Stomach smooth muscle (tissue), 2 donors: ENCODE results near the gene ZNF195.
"Not testable (repeated sequence)": the region's sequence is repeated elsewhere in the genome, so short reads cannot be mapped to it uniquely, and the experiment has no call there.

Experiments
- H3K27ac ChIP-seq: one replicate; pipeline ENCODE4 v1.7.0; 2013; ENCODE audit warnings: mild to moderate bottlenecking, low read length, inconsistent platforms
- H3K27me3 ChIP-seq, 2 donors: one replicate each; pipeline ENCODE4 v1.7.0; 2013; ENCODE audit warnings: low read length in 2 of 2; ENCODE audit not compliant: insufficient read depth in 2 of 2, control insufficient read depth in 1 of 2
- H3K36me3 ChIP-seq, 2 donors: one replicate each; pipeline ENCODE4 v1.7.0; 2013; ENCODE audit warnings: low read length in 2 of 2; ENCODE audit not compliant: control insufficient read depth in 2 of 2, insufficient read depth in 2 of 2
- H3K4me1 ChIP-seq: one replicate; pipeline ENCODE4 v1.7.0; 2013; ENCODE audit warnings: low read length; ENCODE audit not compliant: control insufficient read depth, insufficient read depth
- H3K4me3 ChIP-seq, 2 donors: one replicate each; pipeline ENCODE4 v1.7.0; 2013; ENCODE audit warnings: low read length in 2 of 2
- H3K9ac ChIP-seq, 2 donors: one replicate each; pipeline ENCODE4 v1.7.0; 2013; ENCODE audit warnings: low read length in 2 of 2, mild to moderate bottlenecking in 1 of 2
- H3K9me3 ChIP-seq, 2 donors: one replicate each; pipeline ENCODE4 v1.7.0; 2013; ENCODE audit warnings: low read length in 2 of 2; ENCODE audit not compliant: control insufficient read depth in 2 of 2
- donor health status: healthy.
- donor health status: Pancreatic carcinoma.

ZNF195 gene

GRCh38 chr11:3378426-3379423, at the start of gene ZNF195:
Gene ZNF195, minus strand, starts transcription at chr11:3379146. Its CDS starts 106 bp downstream, at chr11:3379040.
- H3K9ac ChIP-seq = peak within 1 kb of the TSS; percentile 83 to 90
- peaks cover 0 to 6% of the 10 kb centered on the region in 2 donors for H3K36me3 ChIP-seq
- H3K9me3 ChIP-seq = no peaks in the 10 kb centered on the region
- H3K27ac ChIP-seq = no peak within 1 kb of the TSS
- H3K27me3 ChIP-seq = no peaks in the 10 kb centered on the region
- H3K4me3 ChIP-seq = peak within 1 kb of the TSS; percentile 86 to 97
- peaks cover 9% of the 10 kb centered on the region for H3K4me1 ChIP-seq

DNA sequence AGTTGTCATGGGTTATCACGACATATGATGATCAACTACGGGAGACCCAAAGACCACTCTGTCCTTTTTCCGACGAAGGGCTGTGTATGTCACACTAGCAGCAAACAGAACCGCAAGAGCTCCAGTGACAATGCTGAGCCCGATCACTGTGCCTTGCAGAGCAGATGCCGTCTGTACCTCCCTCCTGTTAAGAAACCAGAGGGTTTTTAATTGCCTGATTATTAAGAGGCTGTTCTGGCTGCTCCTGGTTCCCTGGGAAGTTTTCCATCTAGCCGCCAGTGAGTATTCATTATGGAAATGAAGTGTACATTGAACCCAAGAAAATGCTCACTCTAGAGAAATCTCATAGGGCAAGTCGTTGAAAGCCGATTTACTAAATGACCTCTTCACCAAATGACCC, 49.1 kb upstream of the ZNF195 start:
- not testable (repeated sequence) for H3K4me1 ChIP-seq, H3K27ac ChIP-seq, H3K27me3 ChIP-seq, H3K9ac ChIP-seq, H3K4me3 ChIP-seq, H3K9me3 ChIP-seq, H3K36me3 ChIP-seq

GRCh38 chr11:3426541-3426940, 47.6 kb upstream of the ZNF195 start:
- H3K9me3 ChIP-seq, H3K27ac ChIP-seq, H3K27me3 ChIP-seq, H3K9ac ChIP-seq, H3K4me3 ChIP-seq, H3K36me3 ChIP-seq: not testable (repeated sequence)
- peaks cover 12% of the 10 kb centered on the region for H3K4me1 ChIP-seq

- not testable (repeated sequence) for H3K4me3 ChIP-seq, H3K36me3 ChIP-seq, H3K27me3 ChIP-seq, H3K27ac ChIP-seq, H3K9me3 ChIP-seq, H3K9ac ChIP-seq
- peaks cover 12% of the 10 kb centered on the region for H3K4me1 ChIP-seq
These were observed 45.0 kb upstream of the ZNF195 start for GRCh38 chr11:3423928-3424327.

DNA sequence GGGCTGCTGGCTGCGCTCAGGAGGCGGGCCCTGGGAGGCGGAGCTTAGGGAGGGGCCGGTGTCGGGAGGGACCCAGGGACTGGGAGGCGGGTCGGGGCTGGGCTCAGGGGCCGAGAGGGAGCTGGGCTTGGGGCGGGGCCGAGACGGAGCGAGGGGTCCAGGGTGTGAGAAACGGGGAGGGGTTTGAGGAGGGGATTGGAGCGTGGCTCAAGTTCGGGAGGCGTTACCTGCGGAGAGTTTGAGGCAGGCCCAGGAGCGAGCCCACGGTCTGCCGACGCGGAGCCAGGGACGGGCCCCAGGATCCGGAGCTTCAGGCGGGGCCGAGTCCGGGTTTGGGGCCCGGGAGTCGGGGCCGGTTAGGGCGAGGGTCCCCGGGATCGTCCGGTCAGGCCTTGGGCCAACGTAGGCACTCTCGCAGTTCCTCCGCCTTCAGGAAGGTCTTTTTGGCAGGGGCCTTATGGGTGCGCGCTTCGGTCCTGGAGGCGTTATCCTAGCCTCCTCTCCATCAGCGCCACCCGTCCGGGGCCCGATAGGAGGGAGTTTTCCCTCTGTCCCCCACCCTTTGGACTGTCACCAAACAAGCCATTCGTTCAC, 44.3 kb upstream of the ZNF195 start:
- H3K27me3 ChIP-seq, H3K36me3 ChIP-seq, H3K9me3 ChIP-seq, H3K27ac ChIP-seq: not testable (repeated sequence)
- Histone ChIP-seq H3K4me3 (peak overlapping the region; percentile 62 to 75), H3K4me1 (peaks cover 12% of the 10 kb centered on the region), H3K9ac (peak overlapping the region; percentile 57 to 68)

DNA sequence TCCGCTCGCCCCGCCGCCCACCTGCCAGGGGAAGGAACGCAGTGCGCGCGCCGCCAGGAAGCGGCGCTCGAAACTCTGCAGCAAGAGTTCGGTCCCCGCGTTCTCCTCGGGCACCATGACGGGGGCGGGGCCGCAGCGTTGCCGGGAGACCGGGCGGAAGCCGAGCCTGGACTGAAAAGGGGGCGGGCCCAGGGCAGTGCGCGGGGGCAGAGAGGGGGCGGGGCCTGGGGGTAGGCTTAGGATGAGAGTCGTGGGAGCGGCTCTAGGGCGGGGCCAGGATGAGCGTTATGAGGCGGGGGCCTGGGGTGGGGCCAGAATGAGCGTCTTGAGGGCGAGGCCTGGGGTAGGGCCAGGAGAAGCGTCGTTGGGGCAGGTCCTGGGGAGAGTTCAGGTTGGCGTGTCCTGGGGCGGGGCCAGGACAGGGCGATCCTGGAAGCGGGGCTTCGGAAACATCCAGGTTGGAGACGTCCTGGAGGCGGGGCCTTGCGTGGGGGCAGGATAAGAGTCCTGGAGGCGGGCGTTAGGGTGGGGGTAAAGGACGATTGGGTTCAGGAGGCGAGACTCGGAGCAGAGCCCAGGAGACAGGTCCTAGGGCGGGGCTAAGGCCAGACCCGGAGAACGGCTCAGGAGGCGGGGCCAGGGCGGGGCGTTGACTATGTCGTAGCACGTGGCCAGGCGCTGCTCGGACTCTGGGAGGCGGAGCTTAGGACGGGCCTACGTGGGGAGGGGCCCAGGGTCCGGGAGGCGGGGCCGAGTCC, 43.6 kb upstream of the ZNF195 start:
- H3K4me1 ChIP-seq = peaks cover 12% of the 10 kb centered on the region
- H3K4me3 ChIP-seq = peak overlapping the region; percentile 58 to 75
- not testable (repeated sequence) for H3K27me3 ChIP-seq, H3K36me3 ChIP-seq, H3K9me3 ChIP-seq
- peak overlapping the region; percentile 49 for H3K27ac ChIP-seq
- H3K9ac ChIP-seq = peak overlapping the region; percentile 55 to 75

DNA sequence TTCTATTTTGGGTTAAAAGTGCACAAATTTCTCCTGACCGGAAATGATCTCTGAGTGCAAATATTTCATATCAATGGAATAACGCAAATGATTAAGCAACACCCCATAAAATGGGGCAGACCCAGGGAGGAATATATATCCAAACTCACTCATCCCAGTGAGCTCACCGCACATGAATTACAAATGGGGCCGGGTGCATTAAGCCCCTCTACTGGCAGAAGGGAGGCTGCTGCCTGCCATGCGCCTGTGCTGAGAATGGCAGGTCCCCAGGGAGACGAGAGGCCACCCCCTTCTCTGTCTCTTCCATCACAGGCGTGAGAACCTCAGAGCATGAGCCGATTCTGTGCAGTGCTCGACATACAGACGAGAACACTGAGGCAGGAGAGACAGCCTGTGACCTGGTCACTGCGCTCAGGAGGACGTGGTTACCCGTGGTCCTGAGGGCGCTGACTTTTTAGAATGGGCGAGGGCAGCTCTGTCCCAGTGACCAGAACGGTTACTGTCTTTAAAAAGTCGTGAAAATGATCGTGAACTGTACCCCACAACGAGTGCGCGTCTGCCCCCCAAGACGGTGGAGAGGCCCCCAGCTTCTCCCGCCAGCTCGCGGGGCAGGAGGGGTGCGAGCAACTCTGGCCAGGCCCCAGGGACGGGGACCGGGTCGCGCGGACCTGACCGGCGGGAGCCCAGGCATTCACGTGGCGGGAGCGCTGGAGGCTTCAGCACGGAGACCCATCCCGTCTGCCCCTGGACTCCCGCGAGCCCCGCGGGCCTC, 42.8 kb upstream of the ZNF195 start:
- Histone ChIP-seq H3K9ac (peak overlapping the region; percentile 5 to 23), H3K4me1 (peaks cover 12% of the 10 kb centered on the region), H3K4me3 (peak overlapping the region; percentile 50 to 75)
- H3K9me3 ChIP-seq, H3K36me3 ChIP-seq, H3K27me3 ChIP-seq, H3K27ac ChIP-seq: not testable (repeated sequence)

DNA sequence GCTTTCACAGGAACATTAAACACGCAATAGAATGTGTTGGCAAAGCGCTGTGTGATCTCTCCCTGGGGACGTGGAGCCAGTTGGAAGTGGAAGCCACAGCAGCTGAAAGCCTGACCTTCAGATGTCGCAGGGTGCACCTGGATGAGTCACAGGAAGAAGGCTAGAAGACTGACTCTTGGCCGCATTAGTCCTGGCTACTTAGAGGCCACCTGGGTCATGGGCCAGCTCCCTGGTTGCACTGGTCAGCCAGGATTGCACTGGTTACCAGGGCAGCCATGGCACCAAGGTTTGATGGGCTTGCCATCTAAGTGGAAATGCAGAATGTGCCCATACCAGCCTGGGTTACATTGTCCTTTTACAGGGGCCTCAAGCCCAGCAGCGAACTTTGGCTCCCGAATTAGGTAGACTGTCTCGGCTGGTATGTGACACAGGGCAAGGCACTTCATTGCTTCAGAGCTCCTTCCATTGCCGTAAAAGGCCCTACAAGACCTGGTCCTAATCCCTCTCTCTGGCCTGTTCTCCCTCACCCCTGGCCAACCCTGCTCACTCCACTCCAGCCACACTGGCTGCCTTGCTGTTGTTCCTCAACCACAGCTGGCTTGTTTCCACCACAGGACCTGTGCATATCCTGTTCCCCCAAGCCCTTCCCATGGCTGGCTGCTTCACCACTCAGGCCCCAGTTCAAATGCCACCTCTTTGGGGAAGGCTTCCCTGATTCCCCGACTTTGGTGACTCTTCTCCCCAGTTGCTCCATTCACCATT, 41.5 kb upstream of the ZNF195 start:
- H3K4me3 ChIP-seq, H3K36me3 ChIP-seq, H3K9me3 ChIP-seq, H3K27me3 ChIP-seq, H3K9ac ChIP-seq, H3K27ac ChIP-seq: not testable (repeated sequence)
- peaks cover 12% of the 10 kb centered on the region for H3K4me1 ChIP-seq

- H3K4me1 ChIP-seq = peaks cover 12% of the 10 kb centered on the region
- H3K27me3 ChIP-seq, H3K4me3 ChIP-seq, H3K9ac ChIP-seq, H3K9me3 ChIP-seq, H3K27ac ChIP-seq, H3K36me3 ChIP-seq: not testable (repeated sequence)
These were observed 40.5 kb upstream of the ZNF195 start for GRCh38 chr11:3419496-3419895.

DNA sequence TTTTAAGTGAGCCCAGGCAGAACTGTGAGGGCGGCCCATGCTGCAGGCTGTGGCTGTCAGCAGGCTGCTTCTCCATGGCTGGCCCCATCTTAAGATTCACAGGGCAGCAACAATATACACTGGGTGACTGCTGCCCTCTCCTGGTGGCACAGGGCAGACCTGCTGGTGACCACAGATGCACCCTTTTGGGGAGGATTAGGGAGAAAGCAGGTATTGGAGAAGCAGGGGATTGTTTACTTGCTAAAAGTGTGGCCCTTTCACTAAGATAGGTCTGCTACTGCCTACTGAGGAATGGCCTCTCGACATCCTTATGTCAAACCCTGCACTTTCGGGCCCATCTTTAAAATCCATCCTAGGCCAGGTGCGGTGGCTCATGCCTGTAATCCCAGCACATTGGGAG, 38.1 kb upstream of the ZNF195 start:
- not testable (repeated sequence) for H3K27me3 ChIP-seq, H3K4me1 ChIP-seq, H3K9ac ChIP-seq, H3K9me3 ChIP-seq, H3K36me3 ChIP-seq, H3K4me3 ChIP-seq, H3K27ac ChIP-seq
